GM12878 (cell line): ENCODE results near the gene PARM1. TPM values are rescaled to one million over a fixed set of nuclear protein-coding genes. Genes with fewer than 3 reads are reported as not detected.

ENCODE experiments used
- ATAC-seq: fragments of 200-7000 bp; cut with Tn5 transposase; 3 replicates; pipeline ENCODE4 v1.9.1; 2020; ENCODE audit warnings: mild to moderate bottlenecking, moderate library complexity
- BruUV-seq: library from RNA; stranded (reverse); fragments of 400-500 nt; replicated peaks from 2 replicates; lab custom pipeline; 2021; lab: Mats Ljungman, UMichigan
- CTCF ChIA-PET: fragments of 300-600 bp; sonication (Branson Sonifier 250); formaldehyde crosslinking; extraction: SDS; loops from one replicate; lab custom pipeline; 2021; ENCODE audit warnings: inconsistent platforms; lab: Yijun Ruan, JAX
- POLR2A ChIA-PET: fragments of 350-600 bp; formaldehyde crosslinking; extraction: SDS; loops from one replicate; lab custom pipeline; 2021; ENCODE audit warnings: inconsistent platforms; lab: Charles Lee
- RAD21 ChIA-PET: fragments of 300-600 bp; sonication (Branson Sonifier 250); formaldehyde crosslinking; loops from one replicate; lab custom pipeline; 2023; ENCODE audit warnings: antibody characterized with exemption; ENCODE audit not compliant: unreplicated experiment; lab: Charles Lee
- SMC1A ChIA-PET: fragments of 300-600 bp; sonication (Branson Sonifier 250); formaldehyde crosslinking; loops from one replicate; lab custom pipeline; 2023; ENCODE audit not compliant: unreplicated experiment, uncharacterized antibody; lab: Charles Lee
- DNase-seq: peaks from one replicate; pipeline ENCODE4 v3.0.0-alpha.2; 2011; ENCODE audit warnings: low read depth, low spot score
- FAIRE-seq: peaks from 3 replicates; lab custom pipeline; 2011; peaks lifted over from hg19 to GRCh38; lab: Jason Lieb, UNC
- H2AFZ ChIP-seq: 2 replicates; pipeline ENCODE4 v1.6.0; 2011; ENCODE audit warnings: low read depth, low read length, control low read depth; ENCODE audit not compliant: control insufficient read depth
- H3K27ac ChIP-seq: 2 replicates; pipeline ENCODE4 v1.5.1; 2011; ENCODE audit warnings: control low read depth; ENCODE audit not compliant: control insufficient read depth, insufficient read depth
- H3K27me3 ChIP-seq, 2 experiments: replicated peaks in 1 of 2; 2 replicates each; pipeline versions ENCODE4 v1.6.0 to v1.6.1; 2011; ENCODE audit warnings: low read length in 1 of 2; ENCODE audit not compliant: control insufficient read depth in 2 of 2, insufficient read depth in 2 of 2
- H3K36me3 ChIP-seq, 2 experiments: 2 replicates each; pipeline ENCODE4 v1.5.1; 2011; ENCODE audit warnings: low read length in 1 of 2; ENCODE audit not compliant: control insufficient read depth in 2 of 2, insufficient read depth in 2 of 2
- H3K4me1 ChIP-seq: 2 replicates; pipeline ENCODE4 v1.6.1; 2011; ENCODE audit warnings: mild to moderate bottlenecking, low read length, moderate library complexity, mixed read lengths; ENCODE audit not compliant: control insufficient read depth, insufficient read depth
- H3K4me2 ChIP-seq: 2 replicates; pipeline ENCODE4 v1.6.0; 2011; ENCODE audit warnings: control low read depth; ENCODE audit not compliant: control insufficient read depth, insufficient read depth
- H3K4me3 ChIP-seq: fragments of 200-600 bp; sonication (generic); 2 replicates; pipeline ENCODE4 v1.5.1; 2016
- H3K79me2 ChIP-seq: 2 replicates; pipeline ENCODE4 v1.6.0; 2011; ENCODE audit warnings: low read length; ENCODE audit not compliant: control insufficient read depth, insufficient read depth
- H3K9ac ChIP-seq: 2 replicates; pipeline ENCODE4 v1.8.0; 2011; ENCODE audit warnings: low read length, control low read depth, mixed read lengths; ENCODE audit not compliant: control insufficient read depth, insufficient read depth
- H3K9me3 ChIP-seq: replicated peaks from 3 replicates; pipeline ENCODE4 v1.5.1; 2011; ENCODE audit warnings: mild to moderate bottlenecking, low read length; ENCODE audit not compliant: control insufficient read depth, insufficient read depth
- H4K20me1 ChIP-seq: 2 replicates; pipeline ENCODE4 v1.6.0; 2011; ENCODE audit not compliant: control insufficient read depth, insufficient read depth
- ASH2L ChIP-seq: fragments of 300-600, 200-600 bp; sonication (generic); IDR thresholded peaks from 2 replicates; pipeline ENCODE4 v1.6.1; 2017; ENCODE audit warnings: low read depth, mild to moderate bottlenecking, borderline replicate concordance
- BCL11A ChIP-seq: IDR thresholded peaks from 2 replicates; pipeline ENCODE4 v1.6.1; 2011; ENCODE audit warnings: low read depth, low read length
- CTCF ChIP-seq, 3 experiments: IDR thresholded peaks in 2 of 3; conservative IDR thresholded peaks in 1 of 3; 2 replicates each; pipeline ENCODE4 v1.5.1; 2011; ENCODE audit warnings: low read depth in 3 of 3, low read length in 3 of 3, mild to moderate bottlenecking in 3 of 3, control low read depth in 2 of 3, moderate library complexity in 2 of 3, inconsistent platforms in 1 of 3, mixed read lengths in 1 of 3; ENCODE audit not compliant: control insufficient read depth in 2 of 3, insufficient read depth in 1 of 3; ENCODE audit errors: extremely low read depth in 1 of 3
- DPF2 ChIP-seq: fragments of 450-650 bp; IDR thresholded peaks from 2 replicates; pipeline ENCODE4 v1.6.1; 2017; ENCODE audit warnings: mild to moderate bottlenecking
- KAT2A ChIP-seq: conservative IDR thresholded peaks from 2 replicates; pipeline ENCODE4 v1.6.1; 2011; ENCODE audit warnings: low read depth, low read length; ENCODE audit not compliant: control insufficient read depth
- LARP7 ChIP-seq: fragments of 450-650 bp; IDR thresholded peaks from 2 replicates; pipeline ENCODE4 v1.6.1; 2017; ENCODE audit warnings: mild to moderate bottlenecking
- TAF1 ChIP-seq: IDR thresholded peaks from 2 replicates; pipeline ENCODE4 v1.6.1; 2011; ENCODE audit warnings: mild to moderate bottlenecking, low read depth, low read length, borderline replicate concordance
- ZBED1 ChIP-seq: IDR thresholded peaks from 2 replicates; pipeline ENCODE4 v1.6.1; 2016; ENCODE audit warnings: borderline replicate concordance
- ZBTB33 ChIP-seq: fragments of 450-650 bp; IDR thresholded peaks from 2 replicates; pipeline ENCODE4 v1.6.1; 2017; ENCODE audit warnings: mild to moderate bottlenecking
- ZNF217 ChIP-seq: fragments of 450-650 bp; IDR thresholded peaks from 2 replicates; pipeline ENCODE4 v1.6.1; 2017; ENCODE audit warnings: antibody characterized with exemption, mild to moderate bottlenecking
- WGBS: methylation state at CpG from one replicate; pipeline ENCODE4 v1.1.6; 2016; ENCODE audit warnings: low lambda C conversion rate; ENCODE audit not compliant: insufficient replicate concordance, insufficient coverage; ENCODE audit errors: missing lambda C conversion rate; 5-methylcytosine and 5-hydroxymethylcytosine counted together
- in situ Hi-C: fragments of 300-500 bp; cut with MboI; formaldehyde crosslinking; loops from 9 replicates; pipeline ENCODE4 v1.14.3; 2018; ENCODE audit warnings: mixed read lengths
- intact Hi-C: fragments of 100-400 bp; cut with micrococcal nuclease; formaldehyde crosslinking; loops from one replicate; pipeline ENCODE4 v1.14.2; 2022; ENCODE audit not compliant: unreplicated experiment
- polyA plus RNA-seq, 11 experiments: library from polyadenylated mRNA; depleted of rRNA in 4 of 11; unstranded in 6 of 11; stranded (reverse) in 5 of 11; fragments of >200 nt; fragmentation: Nextera tagmentation in 4 of 11; fragmentation: Illumina TruSeq in 1 of 11; extraction: Ambion mirVana in 4 of 11; extraction: Trizol in 1 of 11; gene quantifications; 1 replicate in 1 of 11; 2 replicates in 10 of 11; pipeline versions ENCODE4 v1.2.1 to v1.2.3, GENCODE V29; 2011 to 2016; ENCODE audit warnings: inconsistent platforms in 2 of 11, missing spikeins in 2 of 11, low read depth in 1 of 11
- total RNA-seq, 4 experiments: library from RNA; depleted of rRNA in 3 of 4; stranded (reverse); fragments of >200 nt in 3 of 4; fragmentation: Illumina TruSeq in 1 of 4; extraction: Trizol in 1 of 4; gene quantifications; 2 replicates each; pipeline versions ENCODE4 v1.2.1 to v1.2.3, GENCODE V29; 2013 to 2021

Gene PARM1
- total and polyA plus RNA-seq, 10 of the 15 experiments (the other 5 are each of a cell fraction or from before 2014, with no cell fraction given) = 13.9 to 56.2 (median 41.3) TPM

- H3K9ac ChIP-seq = no peak overlapping the region
- WGBS = 100% methylated on average over 1 of the region's 1 CpG
- no peaks in the 10 kb centered on the region for H3K79me2 ChIP-seq
- ChIA-PET SMC1A (interaction anchor here (0.5 to 1.7 kb wide), 7 partner anchors 14 to 763 kb away, joined by 3 to 5 read pairs (median 3); no protein-coding TSS in a partner anchor), POLR2A (interaction anchor here (0.7 to 1.3 kb wide), 2 partner anchors 87 to 97 kb away, joined by 3 read pairs; no protein-coding TSS in a partner anchor), CTCF (interaction anchor here (0.6 to 1.5 kb wide), 4 partner anchors 18 to 37 kb away, joined by 3 read pairs; no protein-coding TSS in a partner anchor), RAD21 (interaction anchor here (0.9 to 1.4 kb wide), 3 partner anchors 27 to 88 kb away, joined by 3 to 4 read pairs (median 3); no protein-coding TSS in a partner anchor)
- FAIRE-seq (no peak), ATAC-seq (no peak), DNase-seq (no peak)
- no peak overlapping the region for H2AFZ ChIP-seq
- H3K36me3 ChIP-seq = no peaks in the 10 kb centered on the region; a peak in 1 of 4 replicates
- no TSS peak for BruUV-seq
- no peaks in the 10 kb centered on the region for H3K27me3 ChIP-seq
- H3K27ac ChIP-seq = no peak overlapping the region
- peaks cover 3% of the 10 kb centered on the region; the same call in 1 of the 2 replicates for H3K4me1 ChIP-seq
- no peaks in the 10 kb centered on the region for H4K20me1 ChIP-seq
- H3K4me3 ChIP-seq = no peak overlapping the region
- H3K9me3 ChIP-seq = no peaks in the 10 kb centered on the region; the same call in 2 of the 3 replicates
- intact Hi-C loops (no loop called here), in situ Hi-C loops (no loop called here)
- no peak for TF ChIP-seq ASH2L
- TF ChIP-seq BCL11A = no peak
- TF ChIP-seq KAT2A = no peak
- TF ChIP-seq ZBTB33 = no peak
- TF ChIP-seq DPF2 = no peak
- no peak for TF ChIP-seq ZBED1
- no peak for TF ChIP-seq CTCF (IDR thresholded peaks at IDR 0.05 in 2 of 3, conservative IDR thresholded peaks at IDR 0.05 in 1 of 3; ENCODE audit: control insufficient read depth in 2 of 3, extremely low read depth in 1 of 3, insufficient read depth in 1 of 3, low read depth in 3 of 3, low read length in 3 of 3)
- no peak for TF ChIP-seq ZNF217
- TF ChIP-seq LARP7 = no peak
- TF ChIP-seq TAF1 = no peak
- no peak overlapping the region for H3K4me2 ChIP-seq
These were observed 98.9 kb downstream of the PARM1 start for GRCh38 chr4:75031775-75032174.
